Mammary epithelial cell (primary cell): ENCODE data around the gene AARS1.
"Not testable (repeated sequence)": the region's sequence is repeated elsewhere in the genome, so short reads cannot be mapped to it uniquely, and the experiment has no call there.

Source experiments
- EZH2 ChIP-seq: IDR thresholded peaks from 2 replicates; pipeline ENCODE4 v1.6.1; 2012; ENCODE audit warnings: low read length, inconsistent platforms, borderline replicate concordance
- TF ChIP-seq, protein P1 (sequence below), 2 donors: IDR thresholded peaks in 1 of 2; conservative IDR thresholded peaks in 1 of 2; 2 replicates each; pipeline ENCODE4 v1.5.1; 2011 to 2012; ENCODE audit warnings: inconsistent platforms in 2 of 2, low read length in 2 of 2, mild to moderate bottlenecking in 2 of 2, control low read depth in 1 of 2, low read depth in 1 of 2; ENCODE audit not compliant: insufficient read depth in 1 of 2; ENCODE audit errors: extremely low read depth in 1 of 2

GRCh38 chr16:70259903-70260302, 29.4 kb downstream of the AARS1 start:
- TF ChIP-seq, protein P1, sequence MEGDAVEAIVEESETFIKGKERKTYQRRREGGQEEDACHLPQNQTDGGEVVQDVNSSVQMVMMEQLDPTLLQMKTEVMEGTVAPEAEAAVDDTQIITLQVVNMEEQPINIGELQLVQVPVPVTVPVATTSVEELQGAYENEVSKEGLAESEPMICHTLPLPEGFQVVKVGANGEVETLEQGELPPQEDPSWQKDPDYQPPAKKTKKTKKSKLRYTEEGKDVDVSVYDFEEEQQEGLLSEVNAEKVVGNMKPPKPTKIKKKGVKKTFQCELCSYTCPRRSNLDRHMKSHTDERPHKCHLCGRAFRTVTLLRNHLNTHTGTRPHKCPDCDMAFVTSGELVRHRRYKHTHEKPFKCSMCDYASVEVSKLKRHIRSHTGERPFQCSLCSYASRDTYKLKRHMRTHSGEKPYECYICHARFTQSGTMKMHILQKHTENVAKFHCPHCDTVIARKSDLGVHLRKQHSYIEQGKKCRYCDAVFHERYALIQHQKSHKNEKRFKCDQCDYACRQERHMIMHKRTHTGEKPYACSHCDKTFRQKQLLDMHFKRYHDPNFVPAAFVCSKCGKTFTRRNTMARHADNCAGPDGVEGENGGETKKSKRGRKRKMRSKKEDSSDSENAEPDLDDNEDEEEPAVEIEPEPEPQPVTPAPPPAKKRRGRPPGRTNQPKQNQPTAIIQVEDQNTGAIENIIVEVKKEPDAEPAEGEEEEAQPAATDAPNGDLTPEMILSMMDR (conservative IDR thresholded peaks at IDR 0.05 in 1 of 2, IDR thresholded peaks at IDR 0.05 in 1 of 2; ENCODE audit: extremely low read depth in 1 of 2, insufficient read depth in 1 of 2, low read depth in 1 of 2, low read length in 2 of 2): not testable (repeated sequence)
- not testable (repeated sequence) for TF ChIP-seq EZH2
